Psoas muscle (tissue), 8 donors: ENCODE measurements around the gene ENAH. TPM values are rescaled to one million over a fixed set of nuclear protein-coding genes. Genes with fewer than 3 reads are reported as not detected.

Source experiments
- ATAC-seq, 4 donors: fragments of 200-7000 bp; cut with Tn5 transposase; one replicate each; pipeline ENCODE4 v1.9.1; 2020; ENCODE audit warnings: moderate library complexity in 3 of 4, mild to moderate bottlenecking in 2 of 4
- DNase-seq, 2 donors: peaks; one replicate each; pipeline ENCODE4 v3.0.0-alpha.2; 2020
- H3K27ac ChIP-seq: fragments of 200-600 bp; one replicate; pipeline ENCODE4 v1.8.0; 2022
- H3K27me3 ChIP-seq, 3 donors: fragments of 200-600 bp in 1 of 3; one replicate each; pipeline versions ENCODE4 v1.6.1 to v1.8.0; 2013 to 2022; ENCODE audit warnings: low read length in 2 of 3, mild to moderate bottlenecking in 2 of 3, moderate library complexity in 1 of 3; ENCODE audit not compliant: insufficient read depth in 3 of 3
- H3K36me3 ChIP-seq, 2 donors: fragments of 200-600 bp in 1 of 2; one replicate each; pipeline versions ENCODE4 v1.6.1 to v1.8.0; 2013 to 2022; ENCODE audit warnings: low read depth in 1 of 2, mild to moderate bottlenecking in 1 of 2, moderate library complexity in 1 of 2; ENCODE audit not compliant: insufficient read depth in 1 of 2
- H3K4me1 ChIP-seq: fragments of 200-600 bp; one replicate; pipeline ENCODE4 v1.8.0; 2022
- H3K4me3 ChIP-seq: fragments of 200-600 bp; one replicate; pipeline ENCODE4 v1.8.0; 2022; ENCODE audit warnings: mild to moderate bottlenecking
- H3K9me3 ChIP-seq: fragments of 200-600 bp; one replicate; pipeline ENCODE4 v1.8.0; 2022
- whole genome bisulfite sequencing, 3 donors: extraction: QIAGEN DNeasy Blood & Tissue Kit; methylation state at CpG; one replicate each; pipeline versions ENCODE4 v1.1.6 to v1.1.7; 2013; 5-methylcytosine and 5-hydroxymethylcytosine counted together
- intact Hi-C, 2 donors: fragments of 100-400 bp; cut with DNase I; formaldehyde crosslinking; loops; one replicate each; pipeline versions ENCODE4 v1.11.0 to v1.14.2; 2022
- polyA plus RNA-seq, 3 donors: library from polyadenylated mRNA; stranded (reverse); fragments of 200-250 nt; gene quantifications; one replicate each; pipeline ENCODE4 v1.2.3, GENCODE V29; 2013
- total RNA-seq, 4 donors: library from RNA; stranded (reverse); fragmentation: NEBNext Ultra II Directional in 2 of 4; extraction: Animal tissue kit (Norgen Biotek cat#: 25700) in 2 of 4; gene quantifications; one replicate each; pipeline versions ENCODE4 v1.2.1 to v1.2.4, GENCODE V29; 2021 to 2023
- TF ChIP-seq, protein P1 (sequence below): fragments of 200-600 bp; IDR thresholded peaks from one replicate; pipeline ENCODE4 v1.8.0; 2022; ENCODE audit warnings: antibody characterized with exemption
- donor health status: healthy with polysubstance abuse.
- donor health status: DM: no; HTN: no; CAD: no; lungs with moderate emphysema.
- donor health status: Bipolar disorder and iron deficiency.
- donor health status: healthy.
- donor health status: DM: yes; HTN: yes; CAD: no.
- donor health status: DM: no; HTN: no; CAD: no.
- donor health status: DM: no; HTN: no; CAD: no.
- donor health status: DM: yes; HTN: yes; CAD: no.

ENAH gene
- total and polyA plus RNA-seq, 7 donors: 17.1 to 262 (median 119) TPM

DNA sequence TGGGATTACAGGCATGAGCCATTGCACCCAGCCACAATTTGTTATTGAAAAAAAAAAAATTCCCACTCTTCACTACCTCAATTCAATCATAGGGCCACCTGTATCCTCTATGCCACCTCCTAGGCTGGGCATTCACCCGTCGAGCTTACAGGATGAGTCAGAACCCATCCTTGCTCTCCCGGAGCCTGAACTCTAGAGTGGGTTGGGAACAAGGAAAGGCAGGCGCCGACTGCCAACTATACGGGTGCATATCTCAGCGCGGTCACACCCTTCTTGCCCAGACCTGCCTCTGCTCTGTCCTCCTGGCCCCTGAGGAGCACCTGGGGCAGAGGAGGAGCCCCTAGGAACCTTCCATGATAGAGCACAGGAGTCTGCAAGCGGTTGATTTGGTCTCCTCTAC lies 203.7 kb downstream of the ENAH start:
- no peak overlapping the region for H3K4me3 ChIP-seq
- peak in 1 of 4 donors; percentile 9 for ATAC-seq
- intact Hi-C loops: no loop called here
- no peaks in the 10 kb centered on the region for H3K9me3 ChIP-seq
- H3K36me3 ChIP-seq: no peaks in the 10 kb centered on the region
- no peaks in the 10 kb centered on the region for H3K27me3 ChIP-seq
- 88 to 94% (median 88%) methylated on average over 9 of the region's 9 CpGs for WGBS, 3 donors
- H3K27ac ChIP-seq: peak overlapping the region; percentile 34
- peaks cover 8% of the 10 kb centered on the region for H3K4me1 ChIP-seq
- no peak for DNase-seq
- TF ChIP-seq, protein P1, sequence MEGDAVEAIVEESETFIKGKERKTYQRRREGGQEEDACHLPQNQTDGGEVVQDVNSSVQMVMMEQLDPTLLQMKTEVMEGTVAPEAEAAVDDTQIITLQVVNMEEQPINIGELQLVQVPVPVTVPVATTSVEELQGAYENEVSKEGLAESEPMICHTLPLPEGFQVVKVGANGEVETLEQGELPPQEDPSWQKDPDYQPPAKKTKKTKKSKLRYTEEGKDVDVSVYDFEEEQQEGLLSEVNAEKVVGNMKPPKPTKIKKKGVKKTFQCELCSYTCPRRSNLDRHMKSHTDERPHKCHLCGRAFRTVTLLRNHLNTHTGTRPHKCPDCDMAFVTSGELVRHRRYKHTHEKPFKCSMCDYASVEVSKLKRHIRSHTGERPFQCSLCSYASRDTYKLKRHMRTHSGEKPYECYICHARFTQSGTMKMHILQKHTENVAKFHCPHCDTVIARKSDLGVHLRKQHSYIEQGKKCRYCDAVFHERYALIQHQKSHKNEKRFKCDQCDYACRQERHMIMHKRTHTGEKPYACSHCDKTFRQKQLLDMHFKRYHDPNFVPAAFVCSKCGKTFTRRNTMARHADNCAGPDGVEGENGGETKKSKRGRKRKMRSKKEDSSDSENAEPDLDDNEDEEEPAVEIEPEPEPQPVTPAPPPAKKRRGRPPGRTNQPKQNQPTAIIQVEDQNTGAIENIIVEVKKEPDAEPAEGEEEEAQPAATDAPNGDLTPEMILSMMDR: no peak

DNA sequence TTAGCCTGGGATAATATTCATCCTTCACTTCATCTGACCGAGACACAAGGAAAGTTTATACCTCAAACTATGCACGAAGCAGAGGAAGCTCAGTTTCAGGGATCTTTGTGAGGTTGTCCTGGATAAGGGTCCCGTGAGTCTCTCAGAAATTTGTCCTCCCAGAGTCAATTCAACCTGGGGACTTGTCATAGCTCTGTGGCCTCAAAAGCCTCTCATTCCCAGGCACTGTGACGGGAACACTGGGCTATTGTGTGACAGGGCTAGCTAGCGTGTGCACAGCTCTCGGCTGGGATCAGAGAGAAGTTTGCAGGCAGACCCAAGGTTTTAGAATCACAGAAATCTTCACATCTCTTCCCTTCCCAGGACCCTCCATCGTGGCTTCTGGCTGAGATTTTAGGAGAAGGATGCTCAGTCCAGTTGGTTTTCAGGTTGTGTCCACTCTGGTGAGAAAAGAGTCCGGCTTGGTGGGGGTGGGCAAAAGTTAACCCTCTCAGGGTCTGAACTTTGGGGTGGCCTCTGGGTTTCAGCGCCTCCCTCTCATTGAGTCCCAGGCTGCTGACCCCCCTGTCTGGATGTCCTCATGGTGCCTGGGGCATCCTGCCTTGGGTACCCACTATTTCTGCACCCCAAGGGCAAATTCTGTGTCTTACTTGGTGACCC lies 204.6 kb downstream of the ENAH start:
- Histone ChIP-seq H3K4me3 (no peak overlapping the region), H3K9me3 (no peaks in the 10 kb centered on the region), H3K36me3 (no peaks in the 10 kb centered on the region), H3K4me1 (peaks cover 8% of the 10 kb centered on the region), H3K27me3 (no peaks in the 10 kb centered on the region), H3K27ac (peak overlapping the region; percentile 34)
- ATAC-seq: no peak
- TF ChIP-seq, protein P1: no peak
- intact Hi-C loops: no loop called here
- DNase-seq: no peak
- 40 to 56% (median 50%) methylated on average over 9 of the region's 9 CpGs for WGBS, 3 donors

DNA sequence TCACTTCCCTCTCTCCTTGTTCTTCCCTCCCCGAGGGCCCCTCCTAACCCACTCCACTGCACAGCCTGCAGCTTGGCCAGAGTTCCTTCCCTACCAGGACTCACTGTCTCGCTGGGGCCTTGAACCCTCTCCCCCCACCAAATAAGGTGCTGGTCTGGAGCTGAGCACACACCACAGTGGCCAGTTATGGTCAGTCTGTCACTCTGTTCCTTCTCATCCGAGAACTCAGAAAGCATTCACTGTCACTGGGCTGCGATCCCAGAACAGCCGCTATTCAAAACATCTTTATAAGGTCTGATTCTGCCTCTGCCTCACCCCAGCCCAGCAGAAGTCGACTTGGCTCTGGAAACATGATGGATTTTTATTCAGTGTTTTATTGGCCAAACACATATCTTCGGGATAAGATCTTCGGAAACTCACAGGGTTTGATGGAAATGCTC lies 205.3 kb downstream of the ENAH start:
- Histone ChIP-seq H3K4me3 (no peak overlapping the region), H3K27ac (peak overlapping the region; percentile 64), H3K9me3 (no peaks in the 10 kb centered on the region), H3K36me3 (no peaks in the 10 kb centered on the region), H3K27me3 (no peaks in the 10 kb centered on the region), H3K4me1 (peaks cover 8% of the 10 kb centered on the region)
- ATAC-seq: peak in 1 of 4 donors; percentile 18
- no peak for DNase-seq
- intact Hi-C loops: no loop called here
- 10 to 16% (median 12%) methylated on average over 8 of the region's 8 CpGs for WGBS, 3 donors
- TF ChIP-seq, protein P1: no peak

DNA sequence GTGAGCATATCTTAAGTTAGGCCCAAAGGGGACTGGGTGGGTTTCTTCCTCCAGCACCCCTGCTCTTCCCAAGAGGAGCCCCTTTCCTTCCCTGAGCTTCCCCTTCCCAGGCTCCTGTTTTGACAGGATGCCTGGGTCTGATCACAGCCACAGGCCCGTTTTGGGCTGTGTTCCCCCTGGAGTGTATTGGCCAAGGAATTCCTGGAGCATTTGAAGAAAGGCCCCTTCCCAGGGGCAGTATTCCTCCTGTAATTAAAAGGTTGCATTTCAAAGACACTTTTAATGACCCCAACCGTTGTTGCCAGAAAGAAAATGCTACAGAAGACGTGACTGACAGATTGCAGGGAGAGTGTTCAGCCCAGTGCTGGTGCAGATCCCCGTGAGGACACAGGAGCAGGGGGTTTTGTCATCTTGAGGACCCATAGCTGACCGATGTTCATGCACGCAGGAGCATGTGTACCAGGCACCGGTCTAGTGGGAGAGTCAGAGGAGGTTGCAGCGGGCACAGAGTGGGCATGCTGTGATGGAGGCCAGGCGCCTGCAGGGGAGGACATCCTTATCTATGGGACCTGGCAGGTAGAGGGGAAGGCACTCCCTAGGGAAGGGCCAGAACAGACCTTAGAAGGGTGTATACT lies 205.8 kb downstream of the ENAH start:
- intact Hi-C loops: no loop called here
- DNase-seq (no peak), ATAC-seq (no peak)
- H3K4me1 ChIP-seq: peaks cover 8% of the 10 kb centered on the region
- 67 to 69% (median 68%) methylated on average over 9 of the region's 9 CpGs for WGBS, 3 donors
- no peaks in the 10 kb centered on the region for H3K36me3 ChIP-seq
- TF ChIP-seq, protein P1: no peak
- H3K9me3 ChIP-seq: no peaks in the 10 kb centered on the region
- peak overlapping the region; percentile 64 for H3K27ac ChIP-seq
- H3K27me3 ChIP-seq: no peaks in the 10 kb centered on the region
- no peak overlapping the region for H3K4me3 ChIP-seq
